COLO668 (cell line): Measurements from ENCODE around the gene RNU4-1.
"Not testable (repeated sequence)": the region's sequence is repeated elsewhere in the genome, so short reads cannot be mapped to it uniquely, and the experiment has no call there.

Experiments used
- DNase-seq: peaks from one replicate; lab custom pipeline; 2025; ENCODE audit not compliant: unreplicated experiment; lab: John Stamatoyannopoulos, UW

Gene RNU4-1

GRCh38 chr12:120292661-120293531 is at the start of gene RNU4-1:
TSS of gene RNU4-1 (minus strand) at chr12:120293237.
- DNase-seq, result peak; percentile 62

GRCh38 chr12:120342175-120343038 is 49.4 kb upstream of the RNU4-1 start:
- no peak for DNase-seq

- no peak for DNase-seq
These were observed 46.2 kb upstream of the RNU4-1 start for GRCh38 chr12:120339256-120339655.

GRCh38 chr12:120337730-120338129 is 44.7 kb upstream of the RNU4-1 start:
- no peak for DNase-seq

- not testable (repeated sequence) for DNase-seq
These were observed 43.4 kb upstream of the RNU4-1 start for GRCh38 chr12:120336392-120336791.

GRCh38 chr12:120335447-120335846 is 42.4 kb upstream of the RNU4-1 start:
- peak; percentile 50 for DNase-seq

GRCh38 chr12:120332523-120332922 is 39.5 kb upstream of the RNU4-1 start:
- no peak for DNase-seq

GRCh38 chr12:120332041-120332440 is 39.0 kb upstream of the RNU4-1 start:
- no peak for DNase-seq

- DNase-seq, result no peak
These were observed 38.4 kb upstream of the RNU4-1 start for GRCh38 chr12:120331390-120331789.

GRCh38 chr12:120328228-120328627 is 35.2 kb upstream of the RNU4-1 start:
- DNase-seq, result no peak

GRCh38 chr12:120327593-120327992 is 34.6 kb upstream of the RNU4-1 start, which contains the start of gene PLA2G1B:
TSS of gene PLA2G1B (minus strand) at chr12:120327779. CDS start at chr12:120327753, 26 bp downstream.
- no peak for DNase-seq

- no peak for DNase-seq
These were observed 31.9 kb upstream of the RNU4-1 start for GRCh38 chr12:120324841-120325417.

- DNase-seq, result no peak
These were observed 30.7 kb upstream of the RNU4-1 start for GRCh38 chr12:120323772-120324171.

- no peak for DNase-seq
These were observed 28.6 kb upstream of the RNU4-1 start for GRCh38 chr12:120321382-120322202.

- peak; percentile 99 for DNase-seq
These were observed 24.4 kb upstream of the RNU4-1 start for GRCh38 chr12:120317224-120318105.

- no peak for DNase-seq
These were observed 23.8 kb upstream of the RNU4-1 start for GRCh38 chr12:120316798-120317223.

- DNase-seq, result no peak
These were observed 21.2 kb upstream of the RNU4-1 start for GRCh38 chr12:120314220-120314619.

- DNase-seq, result peak; percentile 89
These were observed 9.2 kb upstream of the RNU4-1 start, which contains the start of gene SIRT4 for GRCh38 chr12:120301962-120302815. TSS of gene SIRT4 (plus strand) at chr12:120302321. CDS start at chr12:120303562, 1,241 bp downstream.

- peak; percentile 36 for DNase-seq
These were observed 701 bp downstream of the RNU4-1 start for GRCh38 chr12:120292411-120292660.
